B cell (primary cell): ENCODE results near the gene TRIM44.

ENCODE experiments used
- EZH2 ChIP-seq: IDR thresholded peaks from 2 replicates; pipeline ENCODE4 v1.6.1; 2012; ENCODE audit warnings: borderline replicate concordance, low read depth, mild to moderate bottlenecking, moderate library complexity, low read length; ENCODE audit not compliant: insufficient read depth, poor library complexity, severe bottlenecking
- TF ChIP-seq, protein P1 (sequence below): fragments of 200-600 bp; IDR thresholded peaks from one replicate; pipeline ENCODE4 v1.8.0; 2022; ENCODE audit warnings: antibody characterized with exemption, mild to moderate bottlenecking

GRCh38 chr11:35850191-35850590, 187.6 kb downstream of the TRIM44 start:
- TF ChIP-seq, protein P1, sequence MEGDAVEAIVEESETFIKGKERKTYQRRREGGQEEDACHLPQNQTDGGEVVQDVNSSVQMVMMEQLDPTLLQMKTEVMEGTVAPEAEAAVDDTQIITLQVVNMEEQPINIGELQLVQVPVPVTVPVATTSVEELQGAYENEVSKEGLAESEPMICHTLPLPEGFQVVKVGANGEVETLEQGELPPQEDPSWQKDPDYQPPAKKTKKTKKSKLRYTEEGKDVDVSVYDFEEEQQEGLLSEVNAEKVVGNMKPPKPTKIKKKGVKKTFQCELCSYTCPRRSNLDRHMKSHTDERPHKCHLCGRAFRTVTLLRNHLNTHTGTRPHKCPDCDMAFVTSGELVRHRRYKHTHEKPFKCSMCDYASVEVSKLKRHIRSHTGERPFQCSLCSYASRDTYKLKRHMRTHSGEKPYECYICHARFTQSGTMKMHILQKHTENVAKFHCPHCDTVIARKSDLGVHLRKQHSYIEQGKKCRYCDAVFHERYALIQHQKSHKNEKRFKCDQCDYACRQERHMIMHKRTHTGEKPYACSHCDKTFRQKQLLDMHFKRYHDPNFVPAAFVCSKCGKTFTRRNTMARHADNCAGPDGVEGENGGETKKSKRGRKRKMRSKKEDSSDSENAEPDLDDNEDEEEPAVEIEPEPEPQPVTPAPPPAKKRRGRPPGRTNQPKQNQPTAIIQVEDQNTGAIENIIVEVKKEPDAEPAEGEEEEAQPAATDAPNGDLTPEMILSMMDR = no peak
- TF ChIP-seq EZH2 = no peak
